Neural progenitor cell (in vitro differentiated cells): Measurements from ENCODE around the gene ANKMY1.

Experiments used
- EZH2 ChIP-seq: fragments of 200-600 bp; sonication (generic); IDR thresholded peaks from 2 replicates; pipeline ENCODE4 v1.6.1; 2017; ENCODE audit warnings: antibody characterized with exemption, mild to moderate bottlenecking, moderate library complexity
- EZH2phosphoT487 ChIP-seq: fragments of 200-600 bp; sonication (generic); IDR thresholded peaks from 2 replicates; pipeline ENCODE4 v1.6.1; 2017; ENCODE audit warnings: antibody characterized with exemption
- TF ChIP-seq, protein P1 (sequence below): fragments of 200-600 bp; sonication (generic); IDR thresholded peaks from 2 replicates; pipeline ENCODE4 v1.5.1; 2017; ENCODE audit warnings: antibody characterized with exemption, mild to moderate bottlenecking

DNA sequence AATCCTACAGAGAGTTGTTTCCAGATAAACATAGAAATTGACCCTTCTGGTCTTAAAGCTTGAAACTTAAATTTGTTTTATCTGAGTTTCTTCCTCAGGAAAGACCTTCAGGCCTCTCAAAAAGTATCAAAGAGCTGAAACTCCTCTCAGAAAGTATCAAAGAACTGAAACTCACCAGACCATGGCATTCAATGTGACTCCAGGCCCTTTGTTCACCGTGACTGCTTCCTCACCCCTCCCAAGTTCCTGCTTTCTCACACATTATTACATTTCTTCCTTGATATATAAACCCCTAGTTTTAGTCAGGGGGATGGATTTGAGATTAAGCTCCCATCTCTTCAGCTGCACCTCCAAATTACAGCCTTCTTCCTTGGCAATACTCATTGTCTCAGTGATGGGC lies 6.0 kb downstream of the ANKMY1 start:
- TF ChIP-seq, protein P1, sequence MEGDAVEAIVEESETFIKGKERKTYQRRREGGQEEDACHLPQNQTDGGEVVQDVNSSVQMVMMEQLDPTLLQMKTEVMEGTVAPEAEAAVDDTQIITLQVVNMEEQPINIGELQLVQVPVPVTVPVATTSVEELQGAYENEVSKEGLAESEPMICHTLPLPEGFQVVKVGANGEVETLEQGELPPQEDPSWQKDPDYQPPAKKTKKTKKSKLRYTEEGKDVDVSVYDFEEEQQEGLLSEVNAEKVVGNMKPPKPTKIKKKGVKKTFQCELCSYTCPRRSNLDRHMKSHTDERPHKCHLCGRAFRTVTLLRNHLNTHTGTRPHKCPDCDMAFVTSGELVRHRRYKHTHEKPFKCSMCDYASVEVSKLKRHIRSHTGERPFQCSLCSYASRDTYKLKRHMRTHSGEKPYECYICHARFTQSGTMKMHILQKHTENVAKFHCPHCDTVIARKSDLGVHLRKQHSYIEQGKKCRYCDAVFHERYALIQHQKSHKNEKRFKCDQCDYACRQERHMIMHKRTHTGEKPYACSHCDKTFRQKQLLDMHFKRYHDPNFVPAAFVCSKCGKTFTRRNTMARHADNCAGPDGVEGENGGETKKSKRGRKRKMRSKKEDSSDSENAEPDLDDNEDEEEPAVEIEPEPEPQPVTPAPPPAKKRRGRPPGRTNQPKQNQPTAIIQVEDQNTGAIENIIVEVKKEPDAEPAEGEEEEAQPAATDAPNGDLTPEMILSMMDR: no peak
- no peak for TF ChIP-seq EZH2
- no peak for TF ChIP-seq EZH2phosphoT487
